GM21447 (cell line): ENCODE data around the gene CIAPIN1.
A peak's percentile ranks its signal among the peaks of the same experiment; 100 is the strongest.
"Not testable (repeated sequence)": the region's sequence is repeated elsewhere in the genome, so short reads cannot be mapped to it uniquely, and the experiment has no call there.

Source experiments
- ATAC-seq: cut with Tn5 transposase; IDR thresholded peaks from one replicate; pipeline ENCODE4 v1.9.1; 2021; ENCODE audit not compliant: unreplicated experiment

Gene CIAPIN1

GRCh38 chr16:57444711-57445110, 2.5 kb downstream of the CIAPIN1 start:
- no peak for ATAC-seq

- not testable (repeated sequence) for ATAC-seq
Measured at GRCh38 chr16:57440551-57440950, 6.6 kb downstream of the CIAPIN1 start.

GRCh38 chr16:57439947-57440346, 7.2 kb downstream of the CIAPIN1 start:
- not testable (repeated sequence) for ATAC-seq

GRCh38 chr16:57435838-57436237, 11.3 kb downstream of the CIAPIN1 start:
- no peak for ATAC-seq

GRCh38 chr16:57434003-57434402, 13.2 kb downstream of the CIAPIN1 start:
- no peak for ATAC-seq

- no peak for ATAC-seq
Measured at GRCh38 chr16:57432989-57433388, 14.2 kb downstream of the CIAPIN1 start.

GRCh38 chr16:57432505-57432904, 14.7 kb downstream of the CIAPIN1 start:
- ATAC-seq: no peak

GRCh38 chr16:57430955-57431354, 16.2 kb downstream of the CIAPIN1 start:
- no peak for ATAC-seq

- no peak for ATAC-seq
Measured at GRCh38 chr16:57427824-57428223, 19.4 kb downstream of the CIAPIN1 start.

- ATAC-seq: no peak
Measured at GRCh38 chr16:57427307-57427706, 19.9 kb downstream of the CIAPIN1 start.

- ATAC-seq: no peak
Measured at GRCh38 chr16:57426356-57426755, 20.8 kb downstream of the CIAPIN1 start.

- no peak for ATAC-seq
Measured at GRCh38 chr16:57424583-57424982, 22.6 kb downstream of the CIAPIN1 start.

- no peak for ATAC-seq
Measured at GRCh38 chr16:57423152-57423551, 24.0 kb downstream of the CIAPIN1 start.

GRCh38 chr16:57422026-57422944, 24.9 kb downstream of the CIAPIN1 start:
- no peak for ATAC-seq

GRCh38 chr16:57419506-57419905, 27.7 kb downstream of the CIAPIN1 start:
- no peak for ATAC-seq

GRCh38 chr16:57416084-57416483, 31.1 kb downstream of the CIAPIN1 start:
- ATAC-seq: no peak

- ATAC-seq: no peak
Measured at GRCh38 chr16:57413733-57414132, 33.5 kb downstream of the CIAPIN1 start.

GRCh38 chr16:57413301-57413730, 33.9 kb downstream of the CIAPIN1 start:
- peak; percentile 64 for ATAC-seq

GRCh38 chr16:57412584-57412983, 34.6 kb downstream of the CIAPIN1 start:
- ATAC-seq: no peak

GRCh38 chr16:57411362-57411976, 35.7 kb downstream of the CIAPIN1 start:
- no peak for ATAC-seq

GRCh38 chr16:57409870-57410587, 37.2 kb downstream of the CIAPIN1 start:
- no peak for ATAC-seq

GRCh38 chr16:57409065-57409464, 38.1 kb downstream of the CIAPIN1 start:
- ATAC-seq: no peak
